ENCODE measurements around the gene PHF20.

- TF ChIP-seq CTCF (IDR thresholded peaks at IDR 0.05; ENCODE audit: poor library complexity, severe bottlenecking) (no peak), TAF1 (IDR thresholded peaks at IDR 0.05; ENCODE audit: low read depth) (no peak)
Observed at GRCh38 chr20:35854713-35855348, 83.0 kb downstream of the PHF20 start.
